ENCODE measurements around the gene SIGLEC8.

- TF ChIP-seq CTCF (IDR thresholded peaks at IDR 0.05) (no peak), EZH2 (IDR thresholded peaks at IDR 0.05) (no peak)
Measured at GRCh38 chr19:51458899-51459505, 748 bp upstream of the SIGLEC8 start.
